K562 (cell line): ENCODE results near the gene SEMA3A. TPM values are rescaled to one million over a fixed set of nuclear protein-coding genes. Genes with fewer than 3 reads are reported as not detected.

ENCODE experiments used
- ATAC-seq: fragments of 200-7000 bp; cut with Tn5 transposase; 3 replicates; pipeline ENCODE4 v1.9.1; 2020; ENCODE audit warnings: moderate library complexity
- BruUV-seq: library from RNA; stranded (reverse); fragments of 400-500 nt; replicated peaks from 2 replicates; lab custom pipeline; 2021; lab: Mats Ljungman, UMichigan
- CTCF ChIA-PET: fragments of 300-600 bp; formaldehyde crosslinking; extraction: SDS; loops from one replicate; lab custom pipeline; 2021; ENCODE audit warnings: low intra/inter-chr PET ratio; lab: Yijun Ruan, JAX
- POLR2A ChIA-PET: fragments of 300-600, 350-650 bp; sonication (Branson Sonifier 250); formaldehyde crosslinking; extraction: SDS; loops from one replicate; lab custom pipeline; 2021; ENCODE audit warnings: antibody characterized with exemption, inconsistent platforms; lab: Yijun Ruan, JAX
- DNase-seq, 4 experiments: peaks; one replicate each; pipeline versions ENCODE4 v3.0.0 to v3.0.0-alpha.2; 2011 to 2018; ENCODE audit warnings: low spot score in 3 of 4, mixed read lengths in 3 of 4; ENCODE audit errors: extremely low read depth in 1 of 4
- FAIRE-seq: peaks from 2 replicates; lab custom pipeline; 2011; peaks lifted over from hg19 to GRCh38; lab: Jason Lieb, UNC
- H2AFZ ChIP-seq: 2 replicates; pipeline ENCODE4 v1.6.0; 2011; ENCODE audit warnings: low read depth, low read length, control low read depth, inconsistent platforms
- H3K27ac ChIP-seq: fragments of 200-600 bp; 3 replicates; pipeline ENCODE4 v1.8.0; 2011; ENCODE audit warnings: low read depth, mild to moderate bottlenecking, control low read depth, inconsistent platforms, low read length, moderate library complexity, mixed read lengths; ENCODE audit errors: extremely low read depth
- H3K27me3 ChIP-seq, 2 experiments: fragments of 300-600 bp in 1 of 2; 2 replicates in 1 of 2; 3 replicates in 1 of 2; pipeline versions ENCODE4 v1.6.0 to v1.8.0; 2011; ENCODE audit warnings: inconsistent platforms in 2 of 2, low read length in 2 of 2, mild to moderate bottlenecking in 1 of 2, mixed read lengths in 1 of 2, moderate library complexity in 1 of 2; ENCODE audit not compliant: control insufficient read depth in 2 of 2, insufficient read depth in 2 of 2
- H3K36me3 ChIP-seq: fragments of 300-600 bp; 3 replicates; pipeline ENCODE4 v1.8.0; 2011; ENCODE audit warnings: mild to moderate bottlenecking, low read length, inconsistent platforms; ENCODE audit not compliant: control insufficient read depth, insufficient read depth
- H3K4me1 ChIP-seq, 2 experiments: fragments of 200-600 bp in 1 of 2; replicated peaks in 1 of 2; 2 replicates in 1 of 2; 3 replicates in 1 of 2; pipeline versions ENCODE4 v1.5.1 to v1.8.0; 2011; ENCODE audit warnings: inconsistent platforms in 2 of 2, low read length in 2 of 2, mild to moderate bottlenecking in 1 of 2, mixed read lengths in 1 of 2, moderate library complexity in 1 of 2; ENCODE audit not compliant: control insufficient read depth in 2 of 2, insufficient read depth in 2 of 2
- H3K4me2 ChIP-seq: 2 replicates; pipeline ENCODE4 v1.6.1; 2011; ENCODE audit warnings: low read length, control low read depth, inconsistent platforms, mixed read lengths; ENCODE audit not compliant: insufficient read depth
- H3K4me3 ChIP-seq: fragments of 200-600 bp; sonication (generic), shearing (Covaris generic); 2 replicates; pipeline ENCODE4 v1.5.1; 2016; ENCODE audit warnings: control low read depth, inconsistent platforms
- H3K79me2 ChIP-seq: fragments of 200-600 bp; 3 replicates; pipeline ENCODE4 v1.8.0; 2011; ENCODE audit warnings: low read length, inconsistent platforms; ENCODE audit not compliant: control insufficient read depth, insufficient read depth
- H3K9ac ChIP-seq, 2 experiments: 2 replicates each; pipeline versions ENCODE4 v1.6.0 to v1.6.1; 2011; ENCODE audit warnings: low read depth in 2 of 2, low read length in 2 of 2, control low read depth in 1 of 2, inconsistent platforms in 1 of 2, mild to moderate bottlenecking in 1 of 2, mixed read lengths in 1 of 2; ENCODE audit not compliant: insufficient read depth in 1 of 2
- H3K9me1 ChIP-seq: one replicate; pipeline ENCODE4 v1.6.0; 2011; ENCODE audit warnings: inconsistent platforms, mild to moderate bottlenecking, low read length, moderate library complexity; ENCODE audit not compliant: control insufficient read depth, insufficient read depth
- H3K9me3 ChIP-seq: replicated peaks from 2 replicates; pipeline ENCODE4 v1.5.1; 2011; ENCODE audit warnings: low read depth, low read length, inconsistent platforms; ENCODE audit not compliant: control insufficient read depth, insufficient read depth
- H4K20me1 ChIP-seq: replicated peaks from 2 replicates; pipeline ENCODE4 v1.6.1; 2011; ENCODE audit warnings: low read length, inconsistent platforms, mixed read lengths; ENCODE audit not compliant: control insufficient read depth, insufficient read depth
- ELF2 ChIP-seq: fragments of 250-450 bp; sonication (Bioruptor Pico); IDR thresholded peaks from 2 replicates; pipeline ENCODE4 v1.5.0; 2021; ENCODE audit warnings: mild to moderate bottlenecking
- FOXJ2 ChIP-seq: fragments of 200-800 bp; sonication (Bioruptor generic); IDR thresholded peaks from 2 replicates; pipeline ENCODE4 v1.6.1; 2016; ENCODE audit warnings: missing genetic modification characterization, missing compliant biosample characterization
- PHTF2 ChIP-seq: fragments of 250-450 bp; sonication (Bioruptor Pico); IDR thresholded peaks from 2 replicates; pipeline ENCODE4 v1.5.0; 2021; ENCODE audit warnings: mild to moderate bottlenecking
- RAD21 ChIP-seq, 2 experiments: fragments of 250-450 bp in 1 of 2; fragments of 450-650 bp in 1 of 2; sonication (Bioruptor Pico) in 1 of 2; formaldehyde crosslinking in 1 of 2; IDR thresholded peaks in 1 of 2; conservative IDR thresholded peaks in 1 of 2; 2 replicates each; pipeline versions ENCODE4 v1.4.0 to v1.8.0; 2020 to 2022; ENCODE audit warnings: mild to moderate bottlenecking in 2 of 2, moderate library complexity in 1 of 2
- SMC3 ChIP-seq: conservative IDR thresholded peaks from 2 replicates; pipeline ENCODE4 v1.6.1; 2011; ENCODE audit warnings: low read depth, low read length, improper control_type of control experiment; ENCODE audit not compliant: insufficient read depth
- STAG1 ChIP-seq: sonication (generic); formaldehyde crosslinking; IDR thresholded peaks from 2 replicates; pipeline ENCODE4 v1.5.0; 2020; ENCODE audit warnings: missing genetic modification reagents, borderline replicate concordance
- U2AF1 ChIP-seq: fragments of 200-400 bp; formaldehyde crosslinking; optimal IDR thresholded peaks from 2 replicates; pipeline ENCODE3; 2017; ENCODE audit warnings: mild to moderate bottlenecking, low read depth, low read length, moderate library complexity
- ZNF444 ChIP-seq: fragments of 250-450 bp; sonication (Bioruptor Pico); IDR thresholded peaks from 2 replicates; pipeline ENCODE4 v1.4.0; 2020; ENCODE audit warnings: mild to moderate bottlenecking, moderate library complexity
- ZNF696 ChIP-seq: fragments of 250-450 bp; sonication (Bioruptor Pico); conservative IDR thresholded peaks from 2 replicates; pipeline ENCODE4 v1.4.0; 2020; ENCODE audit warnings: mild to moderate bottlenecking, moderate library complexity
- ZNF778 ChIP-seq: fragments of 450-650 bp; formaldehyde crosslinking; IDR thresholded peaks from 2 replicates; pipeline ENCODE4 v1.4.0; 2020; ENCODE audit warnings: mild to moderate bottlenecking, moderate library complexity
- WGBS: fragments of 100-300 bp; shearing (Covaris generic); methylation state at CpG from one replicate; pipeline ENCODE4 v1.1.6; 2016; ENCODE audit warnings: low coverage, mixed read lengths; ENCODE audit not compliant: insufficient coverage; ENCODE audit errors: missing lambda C conversion rate; 5-methylcytosine and 5-hydroxymethylcytosine counted together
- in situ Hi-C: fragments of 300-500 bp; cut with MboI; formaldehyde crosslinking; loops from 4 replicates; pipeline ENCODE4 v1.15.0; 2018; ENCODE audit warnings: inconsistent platforms, mixed read lengths
- intact Hi-C: fragments of 100-400 bp; cut with micrococcal nuclease; formaldehyde crosslinking; loops from 2 replicates; pipeline ENCODE4 v1.14.2; 2022
- polyA plus RNA-seq, 8 experiments: library from polyadenylated mRNA; depleted of rRNA in 4 of 8; stranded (reverse) in 5 of 8; unstranded in 3 of 8; fragments of >200 nt; fragmentation: Nextera tagmentation in 2 of 8; fragmentation: Illumina TruSeq in 1 of 8; extraction: Ambion mirVana in 2 of 8; extraction: Trizol in 1 of 8; gene quantifications; 2 replicates each; pipeline versions ENCODE4 v1.2.1 to v1.2.3, GENCODE V29; 2011 to 2014; ENCODE audit warnings: inconsistent platforms in 1 of 8, missing spikeins in 1 of 8
- total RNA-seq, 7 experiments: library from RNA; depleted of rRNA in 6 of 7; stranded (reverse); fragments of >200 nt in 6 of 7; fragmentation: Illumina TruSeq in 2 of 7; extraction: Trizol in 2 of 7; gene quantifications; 2 replicates each; pipeline versions ENCODE4 v1.2.1 to v1.2.3, GENCODE V29; 2011 to 2021; ENCODE audit warnings: low replicate concordance in 1 of 7
- TF ChIP-seq, protein P1 (sequence below), 2 experiments: fragments of 450-650 bp; formaldehyde crosslinking in 1 of 2; IDR thresholded peaks; 2 replicates each; pipeline versions ENCODE4 v1.4.0 to v1.6.1; 2014 to 2020; ENCODE audit warnings: mild to moderate bottlenecking in 2 of 2, borderline replicate concordance in 1 of 2, low read depth in 1 of 2
- TF ChIP-seq, protein P2 (sequence below): fragments of 450-650 bp; formaldehyde crosslinking; IDR thresholded peaks from 2 replicates; pipeline ENCODE4 v1.4.0; 2020; ENCODE audit warnings: mild to moderate bottlenecking, moderate library complexity

The SEMA3A gene
- total and polyA plus RNA-seq, 9 of the 15 experiments (the other 6 are each of a cell fraction or from before 2014, with no cell fraction given), result 0.36 to 3.0 (median 1.1) TPM

DNA sequence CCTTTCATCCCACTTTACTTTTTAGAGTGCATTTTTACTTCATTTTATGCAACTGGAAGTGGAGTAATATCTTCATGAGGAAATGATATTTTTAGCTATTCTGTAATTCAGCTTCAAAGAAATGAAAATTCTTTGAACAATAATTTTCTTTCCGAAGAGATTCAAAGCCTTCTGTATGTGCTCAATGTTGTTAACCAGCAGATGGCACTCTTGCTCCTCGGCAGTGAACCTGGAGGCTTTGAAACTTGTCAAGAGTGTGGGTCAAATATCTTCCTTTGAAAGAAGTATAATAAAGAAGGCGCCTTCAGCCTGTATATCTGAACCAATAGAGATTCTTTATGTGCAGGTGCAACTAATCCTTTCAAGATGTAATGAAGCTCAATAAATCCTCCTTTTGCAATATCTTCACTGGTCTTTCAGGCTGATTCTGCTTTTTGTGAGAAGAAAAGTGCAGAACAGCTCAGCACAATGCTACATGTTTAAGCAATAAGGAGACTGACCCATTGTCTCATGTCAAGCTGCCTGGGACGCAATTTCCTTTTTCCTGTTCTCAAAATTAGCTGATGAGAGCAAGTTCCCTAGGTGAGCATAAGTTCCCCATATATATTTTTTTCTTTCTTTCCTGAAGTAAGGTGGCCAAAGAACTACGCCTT is 258.4 kb downstream of the SEMA3A start:
- Histone ChIP-seq H3K9me3 (no peaks in the 10 kb centered on the region), H3K4me2 (no peak overlapping the region), H3K9me1 (no peaks in the 10 kb centered on the region), H3K9ac (no peak overlapping the region), H2AFZ (no peak overlapping the region), H3K4me3 (no peak overlapping the region), H3K27ac (no peak overlapping the region), H3K27me3 (no peaks in the 10 kb centered on the region), H3K79me2 (no peaks in the 10 kb centered on the region), H4K20me1 (no peaks in the 10 kb centered on the region), H3K36me3 (no peaks in the 10 kb centered on the region), H3K4me1 (no peaks in the 10 kb centered on the region)
- DNase-seq (peak; percentile 15 to 76 (median 24)), ATAC-seq (peak; percentile 85), FAIRE-seq (peak; percentile 89)
- CTCF ChIA-PET, result interaction anchor here (0.7 to 5.2 kb wide), 4 partner anchors 40 to 1618 kb away, joined by 3 to 68 read pairs (median 3); no protein-coding TSS in a partner anchor
- intact Hi-C loops, result loop anchor here (1.0 to 10.0 kb wide), 3 partner anchors 1087 to 1919 kb away; no protein-coding TSS in a partner anchor
- under 1% methylated on average over 5 of the region's 5 CpGs for WGBS
- BruUV-seq, result no TSS peak
- POLR2A ChIA-PET, result no interaction called here
- in situ Hi-C loops, result loop anchor here (25.0 kb wide), 1 partner anchor 1076 kb away; no protein-coding TSS in a partner anchor
- TF ChIP-seq ZNF444 (CRISPR knock-in tag) (no peak), ZNF696 (CRISPR knock-in tag) (no peak), ZNF778 (CRISPR knock-in tag) (no peak), FOXJ2 (tag) (no peak), STAG1 (peak; percentile 63; the same call in 1 of the 2 replicates), PHTF2 (no peak), U2AF1 (no peak), SMC3 (peak; percentile 57), ELF2 (CRISPR knock-in tag) (no peak), RAD21 (CRISPR knock-in tag; conservative IDR thresholded peaks at IDR 0.05 in 1 of 2, IDR thresholded peaks at IDR 0.05 in 1 of 2) (peak; percentile 89 to 90)
- TF ChIP-seq, protein P1, sequence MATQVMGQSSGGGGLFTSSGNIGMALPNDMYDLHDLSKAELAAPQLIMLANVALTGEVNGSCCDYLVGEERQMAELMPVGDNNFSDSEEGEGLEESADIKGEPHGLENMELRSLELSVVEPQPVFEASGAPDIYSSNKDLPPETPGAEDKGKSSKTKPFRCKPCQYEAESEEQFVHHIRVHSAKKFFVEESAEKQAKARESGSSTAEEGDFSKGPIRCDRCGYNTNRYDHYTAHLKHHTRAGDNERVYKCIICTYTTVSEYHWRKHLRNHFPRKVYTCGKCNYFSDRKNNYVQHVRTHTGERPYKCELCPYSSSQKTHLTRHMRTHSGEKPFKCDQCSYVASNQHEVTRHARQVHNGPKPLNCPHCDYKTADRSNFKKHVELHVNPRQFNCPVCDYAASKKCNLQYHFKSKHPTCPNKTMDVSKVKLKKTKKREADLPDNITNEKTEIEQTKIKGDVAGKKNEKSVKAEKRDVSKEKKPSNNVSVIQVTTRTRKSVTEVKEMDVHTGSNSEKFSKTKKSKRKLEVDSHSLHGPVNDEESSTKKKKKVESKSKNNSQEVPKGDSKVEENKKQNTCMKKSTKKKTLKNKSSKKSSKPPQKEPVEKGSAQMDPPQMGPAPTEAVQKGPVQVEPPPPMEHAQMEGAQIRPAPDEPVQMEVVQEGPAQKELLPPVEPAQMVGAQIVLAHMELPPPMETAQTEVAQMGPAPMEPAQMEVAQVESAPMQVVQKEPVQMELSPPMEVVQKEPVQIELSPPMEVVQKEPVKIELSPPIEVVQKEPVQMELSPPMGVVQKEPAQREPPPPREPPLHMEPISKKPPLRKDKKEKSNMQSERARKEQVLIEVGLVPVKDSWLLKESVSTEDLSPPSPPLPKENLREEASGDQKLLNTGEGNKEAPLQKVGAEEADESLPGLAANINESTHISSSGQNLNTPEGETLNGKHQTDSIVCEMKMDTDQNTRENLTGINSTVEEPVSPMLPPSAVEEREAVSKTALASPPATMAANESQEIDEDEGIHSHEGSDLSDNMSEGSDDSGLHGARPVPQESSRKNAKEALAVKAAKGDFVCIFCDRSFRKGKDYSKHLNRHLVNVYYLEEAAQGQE (IDR thresholded peaks at IDR 0.05; ENCODE audit: borderline replicate concordance), result peak; percentile 73; the same call in 1 of the 2 replicates
- TF ChIP-seq, protein P1 (CRISPR knock-in tag; IDR thresholded peaks at IDR 0.05; ENCODE audit: low read depth), result no peak
- TF ChIP-seq, protein P2, sequence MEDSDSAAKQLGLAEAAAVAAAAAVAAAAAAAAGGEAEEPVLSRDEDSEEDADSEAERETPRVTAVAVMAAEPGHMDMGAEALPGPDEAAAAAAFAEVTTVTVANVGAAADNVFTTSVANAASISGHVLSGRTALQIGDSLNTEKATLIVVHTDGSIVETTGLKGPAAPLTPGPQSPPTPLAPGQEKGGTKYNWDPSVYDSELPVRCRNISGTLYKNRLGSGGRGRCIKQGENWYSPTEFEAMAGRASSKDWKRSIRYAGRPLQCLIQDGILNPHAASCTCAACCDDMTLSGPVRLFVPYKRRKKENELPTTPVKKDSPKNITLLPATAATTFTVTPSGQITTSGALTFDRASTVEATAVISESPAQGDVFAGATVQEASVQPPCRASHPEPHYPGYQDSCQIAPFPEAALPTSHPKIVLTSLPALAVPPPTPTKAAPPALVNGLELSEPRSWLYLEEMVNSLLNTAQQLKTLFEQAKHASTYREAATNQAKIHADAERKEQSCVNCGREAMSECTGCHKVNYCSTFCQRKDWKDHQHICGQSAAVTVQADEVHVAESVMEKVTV, result peak; percentile 83
